ENCODE measurements around the gene HNRNPAB. TPM values are rescaled to one million over a fixed set of nuclear protein-coding genes. Genes with fewer than 3 reads are reported as not detected.

Gene HNRNPAB
- total and polyA plus RNA-seq, 3 donors from 2014 or later, result 63.1 to 71.0 (median 66.2) TPM

DNA sequence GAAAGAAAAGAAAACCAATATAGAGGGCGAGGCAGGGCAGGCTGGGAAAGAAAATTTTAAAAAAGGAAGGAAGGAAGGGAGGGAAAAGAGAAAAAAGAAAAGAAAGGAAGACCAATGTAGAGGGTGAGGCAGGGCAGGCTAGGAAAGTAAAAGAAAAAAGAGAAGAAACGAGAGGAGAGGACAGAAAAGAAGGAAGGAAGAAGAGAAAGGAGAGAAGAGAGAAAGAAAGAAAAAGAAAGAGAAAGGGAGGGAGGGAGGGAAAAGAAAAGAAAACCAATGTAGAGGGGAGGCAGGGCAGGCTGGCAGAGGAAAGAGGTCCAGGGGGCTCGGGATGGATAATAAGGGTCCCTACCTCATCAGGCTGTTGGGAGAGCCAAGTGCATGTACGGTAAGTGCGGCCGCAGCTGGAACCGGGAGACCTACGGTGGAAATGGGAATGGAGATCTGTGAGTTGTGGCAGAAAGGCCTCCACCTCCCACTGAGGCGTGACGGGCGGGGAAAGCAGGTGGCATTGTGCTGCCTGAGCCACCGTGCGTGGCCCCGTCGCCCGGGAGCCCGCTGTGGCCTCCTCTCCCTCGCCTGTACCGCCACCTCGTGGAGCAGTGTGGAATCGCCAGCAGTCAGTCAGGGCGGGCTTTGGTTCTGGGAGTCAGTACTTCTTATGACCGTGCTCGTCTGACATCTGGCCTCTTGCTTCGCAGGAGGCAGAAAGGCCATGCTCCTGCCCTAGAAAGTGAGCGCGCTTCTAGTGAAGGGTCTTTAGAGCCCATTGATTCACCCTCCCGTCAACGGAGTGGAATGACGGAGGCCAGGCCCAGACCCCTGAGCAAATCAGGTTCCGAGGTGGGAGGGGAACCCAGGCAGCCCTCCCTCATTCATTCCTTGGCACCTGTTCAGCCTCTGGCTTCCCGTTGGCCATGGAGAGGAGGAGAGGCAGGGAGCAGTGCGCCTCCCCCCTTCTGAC, 40.3 kb upstream of the HNRNPAB start:
- H3K36me3 ChIP-seq (ENCODE audit: low read depth, missing control alignments), result no peaks in the 10 kb centered on the region
- H3K4me1 ChIP-seq, result peaks cover 7% of the 10 kb centered on the region
- H3K27ac ChIP-seq, result no peak overlapping the region
- 10 to 12% methylated on average over 14 to 33 of the region's 33 CpGs for WGBS, 2 donors
- H3K9me3 ChIP-seq, result no peaks in the 10 kb centered on the region
- no peak for TF ChIP-seq POLR2A (IDR thresholded peaks at IDR 0.05)
- TF ChIP-seq, protein P1, sequence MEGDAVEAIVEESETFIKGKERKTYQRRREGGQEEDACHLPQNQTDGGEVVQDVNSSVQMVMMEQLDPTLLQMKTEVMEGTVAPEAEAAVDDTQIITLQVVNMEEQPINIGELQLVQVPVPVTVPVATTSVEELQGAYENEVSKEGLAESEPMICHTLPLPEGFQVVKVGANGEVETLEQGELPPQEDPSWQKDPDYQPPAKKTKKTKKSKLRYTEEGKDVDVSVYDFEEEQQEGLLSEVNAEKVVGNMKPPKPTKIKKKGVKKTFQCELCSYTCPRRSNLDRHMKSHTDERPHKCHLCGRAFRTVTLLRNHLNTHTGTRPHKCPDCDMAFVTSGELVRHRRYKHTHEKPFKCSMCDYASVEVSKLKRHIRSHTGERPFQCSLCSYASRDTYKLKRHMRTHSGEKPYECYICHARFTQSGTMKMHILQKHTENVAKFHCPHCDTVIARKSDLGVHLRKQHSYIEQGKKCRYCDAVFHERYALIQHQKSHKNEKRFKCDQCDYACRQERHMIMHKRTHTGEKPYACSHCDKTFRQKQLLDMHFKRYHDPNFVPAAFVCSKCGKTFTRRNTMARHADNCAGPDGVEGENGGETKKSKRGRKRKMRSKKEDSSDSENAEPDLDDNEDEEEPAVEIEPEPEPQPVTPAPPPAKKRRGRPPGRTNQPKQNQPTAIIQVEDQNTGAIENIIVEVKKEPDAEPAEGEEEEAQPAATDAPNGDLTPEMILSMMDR (IDR thresholded peaks at IDR 0.05), result peak; percentile 90 to 98 (median 95)
- intact Hi-C loops (cut with DNase I; ENCODE audit: low total_unique reads), result loop anchor here (5.0 kb wide), 1 partner anchor 87 kb away; no protein-coding TSS in a partner anchor
- peak; percentile 87 for DNase-seq
- H3K27me3 ChIP-seq, result no peaks in the 10 kb centered on the region
- H3K4me3 ChIP-seq, result peak overlapping the region in 1 of 2 donors; percentile 32

DNA sequence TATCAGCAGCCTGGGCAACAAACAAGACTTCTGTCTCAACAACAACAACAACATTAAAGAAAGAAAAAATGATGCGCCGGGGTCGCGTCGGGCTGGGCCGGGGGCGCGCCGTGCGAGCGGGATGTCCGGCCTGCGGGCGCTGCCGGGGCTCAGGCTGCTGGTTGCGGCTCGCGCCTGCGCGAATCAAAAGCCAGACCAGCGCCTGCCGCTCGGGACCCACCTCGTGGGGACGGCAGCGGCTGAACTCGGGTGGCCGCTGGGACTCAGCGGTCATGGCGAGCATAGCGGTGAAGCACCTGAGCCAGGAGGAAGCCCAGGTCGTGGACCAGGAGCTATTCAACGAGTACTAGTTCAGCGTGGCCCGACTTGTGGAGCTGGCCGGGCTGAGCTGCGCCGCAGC, 38.8 kb upstream of the HNRNPAB start:
- DNase-seq, result no peak
- TF ChIP-seq POLR2A (IDR thresholded peaks at IDR 0.05), result no peak
- TF ChIP-seq, protein P1 (IDR thresholded peaks at IDR 0.05), result no peak
- no peak overlapping the region for H3K27ac ChIP-seq
- no peaks in the 10 kb centered on the region for H3K27me3 ChIP-seq
- peaks cover 7% of the 10 kb centered on the region for H3K4me1 ChIP-seq
- H3K36me3 ChIP-seq (ENCODE audit: low read depth, missing control alignments), result no peaks in the 10 kb centered on the region
- H3K9me3 ChIP-seq, result no peaks in the 10 kb centered on the region
- intact Hi-C loops (cut with DNase I; ENCODE audit: low total_unique reads), result no loop called here
- peak overlapping the region; percentile 13 to 32 for H3K4me3 ChIP-seq
- 24 to 25% methylated on average over 19 to 37 of the region's 38 CpGs for WGBS, 2 donors

DNA sequence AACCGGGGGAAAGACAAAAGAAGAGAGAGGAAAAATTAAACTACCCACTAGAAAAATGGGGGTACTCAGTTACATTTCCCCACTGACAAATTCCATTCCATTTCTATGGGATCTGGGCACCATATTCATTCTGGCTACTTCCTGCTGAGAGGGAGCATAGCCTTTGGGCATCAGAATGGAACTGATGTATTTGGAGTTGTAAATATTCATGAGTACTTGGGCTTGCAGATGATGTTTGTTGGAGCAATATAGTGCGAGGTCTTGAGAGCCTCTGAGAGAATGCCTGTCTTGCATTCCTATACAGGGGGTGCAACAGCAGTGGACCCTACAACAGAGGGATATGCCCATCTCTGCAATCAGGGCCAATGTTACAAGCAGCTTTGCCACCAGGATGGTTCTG, 33.9 kb upstream of the HNRNPAB start:
- Histone ChIP-seq H3K36me3 (ENCODE audit: low read depth, missing control alignments) (no peaks in the 10 kb centered on the region), H3K4me3 (no peak overlapping the region), H3K4me1 (no peaks in the 10 kb centered on the region), H3K27me3 (no peaks in the 10 kb centered on the region), H3K9me3 (no peaks in the 10 kb centered on the region), H3K27ac (no peak overlapping the region)
- intact Hi-C loops (cut with DNase I; ENCODE audit: low total_unique reads), result no loop called here
- TF ChIP-seq, protein P1 (IDR thresholded peaks at IDR 0.05), result no peak
- no peak for TF ChIP-seq POLR2A (IDR thresholded peaks at IDR 0.05)
- 86 to 94% methylated on average over 2 of the region's 2 CpGs for WGBS, 2 donors
- no peak for DNase-seq

DNA sequence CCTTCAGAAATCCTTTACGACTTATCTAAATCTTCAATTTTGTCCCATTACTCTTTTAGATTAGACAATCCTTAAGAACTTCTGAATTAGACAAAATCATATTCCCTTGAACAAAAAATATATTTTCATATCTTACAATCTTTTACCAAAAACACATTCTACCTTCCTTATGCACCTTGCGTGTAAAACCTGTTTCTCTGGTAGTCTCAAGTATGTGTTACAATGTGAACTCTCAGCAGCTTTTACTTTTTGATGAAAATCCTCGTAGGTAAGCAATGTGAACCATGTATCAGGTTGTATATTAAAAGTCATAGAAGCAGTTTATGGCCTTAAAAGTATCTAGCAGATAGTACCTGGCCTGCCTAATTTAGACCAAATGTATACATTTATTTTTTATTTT, 29.9 kb upstream of the HNRNPAB start:
- Histone ChIP-seq H3K4me1 (no peaks in the 10 kb centered on the region), H3K4me3 (no peak overlapping the region), H3K27ac (no peak overlapping the region), H3K9me3 (no peaks in the 10 kb centered on the region), H3K27me3 (no peaks in the 10 kb centered on the region), H3K36me3 (ENCODE audit: low read depth, missing control alignments) (no peaks in the 10 kb centered on the region)
- 77 to 91% methylated on average over 3 of the region's 3 CpGs for WGBS, 2 donors
- no peak for DNase-seq
- no peak for TF ChIP-seq POLR2A (IDR thresholded peaks at IDR 0.05)
- TF ChIP-seq, protein P1 (IDR thresholded peaks at IDR 0.05), result no peak
- intact Hi-C loops (cut with DNase I; ENCODE audit: low total_unique reads), result no loop called here

All from testis (tissue), 3 donors.